Gastrocnemius medialis (tissue), 4 donors: ENCODE data around the gene TARS3.

ENCODE experiments used
- CTCF ChIP-seq, 5 experiments: fragments of 450-650 bp in 3 of 5; fragments of 200-600 bp in 2 of 5; sonication (generic) in 2 of 5; IDR thresholded peaks in 4 of 5; conservative IDR thresholded peaks in 1 of 5; 1 replicate in 4 of 5; 2 replicates in 1 of 5; pipeline ENCODE4 v1.5.1; 2016 to 2019; ENCODE audit warnings: antibody characterized with exemption in 5 of 5, mild to moderate bottlenecking in 3 of 5, moderate library complexity in 3 of 5
- POLR2A ChIP-seq, 2 donors: fragments of 450-650 bp; IDR thresholded peaks; one replicate each; pipeline ENCODE4 v1.6.1; 2017; ENCODE audit warnings: antibody characterized with exemption in 2 of 2, mild to moderate bottlenecking in 2 of 2, moderate library complexity in 2 of 2

- no peak for TF ChIP-seq POLR2A (IDR thresholded peaks at IDR 0.05)
- TF ChIP-seq CTCF (IDR thresholded peaks at IDR 0.05 in 4 of 5, conservative IDR thresholded peaks at IDR 0.05 in 1 of 5): no peak
These were observed 120.0 kb downstream of the TARS3 start for GRCh38 chr15:101604124-101604874.
